Activated B cell treated with CpG ODN at 0.5 μM for 24 hours (primary cell): Measurements from ENCODE around the gene ABHD8. TPM values are rescaled to one million over a fixed set of nuclear protein-coding genes. Genes with fewer than 3 reads are reported as not detected.

ENCODE experiments used
- ATAC-seq: fragments of 200-7000 bp; cut with Tn5 transposase; one replicate; pipeline ENCODE4 v1.10.0; 2021; ENCODE audit warnings: low read depth, mild to moderate bottlenecking, moderate library complexity
- CTCF ChIA-PET: fragments of 350-600 bp; sonication (Branson Sonifier 250); formaldehyde crosslinking; loops from one replicate; lab custom pipeline; 2021; ENCODE audit warnings: antibody characterized with exemption; lab: Charles Lee
- POLR2A ChIA-PET: fragments of 350-600 bp; sonication (Branson Sonifier 250); formaldehyde crosslinking; loops from one replicate; lab custom pipeline; 2021; ENCODE audit warnings: antibody characterized with exemption; lab: Charles Lee
- DNase-seq: peaks from one replicate; pipeline ENCODE4 v3.0.0; 2022
- H3K27ac Mint-ChIP-seq: one replicate; pipeline ENCODE4 v1.8.0; 2020; ENCODE audit warnings: mixed read lengths
- H3K27me3 Mint-ChIP-seq: one replicate; pipeline ENCODE4 v1.8.0; 2021; ENCODE audit warnings: mixed read lengths
- H3K36me3 Mint-ChIP-seq: one replicate; pipeline ENCODE4 v1.8.0; 2021; ENCODE audit warnings: low read depth, mixed read lengths
- H3K4me1 Mint-ChIP-seq: one replicate; pipeline ENCODE4 v1.8.0; 2021; ENCODE audit warnings: mixed read lengths
- H3K4me3 Mint-ChIP-seq: one replicate; pipeline ENCODE4 v1.8.0; 2020; ENCODE audit warnings: mild to moderate bottlenecking, mixed read lengths
- H3K9me3 Mint-ChIP-seq: one replicate; pipeline ENCODE4 v1.8.0; 2020; ENCODE audit warnings: mixed read lengths
- CTCF ChIP-seq: fragments of 200-600 bp; IDR thresholded peaks from one replicate; pipeline ENCODE4 v1.8.0; 2022; ENCODE audit warnings: antibody characterized with exemption, mild to moderate bottlenecking
- intact Hi-C: fragments of 100-400 bp; cut with micrococcal nuclease; formaldehyde crosslinking; loops from one replicate; pipeline ENCODE4 v1.15.1; 2024
- total RNA-seq: library from RNA; stranded (reverse); gene quantifications from 2 replicates; pipeline ENCODE4 v1.2.3, GENCODE V29; 2022

ABHD8 gene
- total RNA-seq, 1 donor from 2014 or later = 5.4 TPM

GRCh38 chr19:17330262-17331044, 27.2 kb upstream of the ABHD8 start:
- no peak overlapping the region for H3K27ac Mint-ChIP-seq
- H3K9me3 Mint-ChIP-seq = no peaks in the 10 kb centered on the region
- ATAC-seq = no peak

GRCh38 chr19:17329366-17330261, 26.4 kb upstream of the ABHD8 start:
- peaks cover 6% of the 10 kb centered on the region for H3K27me3 Mint-ChIP-seq
- no peak for ATAC-seq
- no peak overlapping the region for H3K27ac Mint-ChIP-seq
- intact Hi-C loops = loop anchor here (10.0 kb wide), 1 partner anchor 425 kb away; the partner anchor contains the start of gene FCHO1
- peaks cover 21% of the 10 kb centered on the region for H3K4me1 Mint-ChIP-seq
- no peaks in the 10 kb centered on the region for H3K9me3 Mint-ChIP-seq
- peak overlapping the region; percentile 35 for H3K4me3 Mint-ChIP-seq
- CTCF ChIA-PET = no interaction called here
- TF ChIP-seq CTCF = no peak
- POLR2A ChIA-PET = interaction anchor here (3.5 kb wide), 1 partner anchor 20 kb away, joined by 24 read pairs; the partner anchor contains the start of gene DDA1
- no peak for DNase-seq
- no peaks in the 10 kb centered on the region for H3K36me3 Mint-ChIP-seq

More at GRCh38 chr19:17330262-17331044, 27.2 kb upstream of the ABHD8 start:
- no peaks in the 10 kb centered on the region for H3K36me3 Mint-ChIP-seq
- ChIA-PET POLR2A (interaction anchor here (0.6 to 1.2 kb wide), 3 partner anchors 21 to 102 kb away, joined by 3 to 4 read pairs (median 3); partner anchors contain the start of gene DDA1), CTCF (no interaction called here)
- H3K4me3 Mint-ChIP-seq = peak overlapping the region; percentile 35
- no peak for DNase-seq
- peaks cover 28% of the 10 kb centered on the region for H3K4me1 Mint-ChIP-seq
- H3K27me3 Mint-ChIP-seq = peaks cover 6% of the 10 kb centered on the region
- no peak for TF ChIP-seq CTCF
- intact Hi-C loops = loop anchor here (10.0 kb wide), 1 partner anchor 424 kb away; the partner anchor contains the start of gene FCHO1

GRCh38 chr19:17328517-17329365, 25.5 kb upstream of the ABHD8 start:
- no peak for TF ChIP-seq CTCF
- peak; percentile 23 for ATAC-seq
- intact Hi-C loops = no loop called here
- POLR2A ChIA-PET = interaction anchor here (0.5 to 3.5 kb wide), 7 partner anchors 19 to 1266 kb away, joined by 3 to 24 read pairs (median 4); partner anchors contain the start of genes DDA1, MRPL34 and SLC27A1
- Mint-ChIP-seq H3K27me3 (peaks cover 6% of the 10 kb centered on the region), H3K4me3 (peak overlapping the region; percentile 77), H3K9me3 (no peaks in the 10 kb centered on the region), H3K27ac (no peak overlapping the region), H3K4me1 (peaks cover 17% of the 10 kb centered on the region), H3K36me3 (no peaks in the 10 kb centered on the region)
- CTCF ChIA-PET = interaction anchor here (1.0 kb wide), 1 partner anchor 23 kb away, joined by 3 read pairs; the partner anchor contains the start of gene MRPL34
- DNase-seq = peak; percentile 43

GRCh38 chr19:17327654-17328516, 24.7 kb upstream of the ABHD8 start:
- no peak for TF ChIP-seq CTCF
- H3K4me1 Mint-ChIP-seq = peaks cover 16% of the 10 kb centered on the region
- H3K27me3 Mint-ChIP-seq = peaks cover 6% of the 10 kb centered on the region
- intact Hi-C loops = no loop called here
- H3K36me3 Mint-ChIP-seq = no peaks in the 10 kb centered on the region
- ATAC-seq (peak; percentile 88), DNase-seq (peak; percentile 56)
- no peak overlapping the region for H3K27ac Mint-ChIP-seq
- peak overlapping the region; percentile 77 for H3K4me3 Mint-ChIP-seq
- POLR2A ChIA-PET = interaction anchor here (0.5 to 3.5 kb wide), 8 partner anchors 11 to 1265 kb away, joined by 3 to 24 read pairs (median 4); partner anchors contain the start of genes DDA1, MRPL34 and SLC27A1
- no peaks in the 10 kb centered on the region for H3K9me3 Mint-ChIP-seq
- CTCF ChIA-PET = interaction anchor here (1.0 kb wide), 1 partner anchor 23 kb away, joined by 3 read pairs; the partner anchor contains the start of gene MRPL34
